ENCODE results near the gene TTC23.
"Not testable (repeated sequence)": the region's sequence is repeated elsewhere in the genome, so short reads cannot be mapped to it uniquely, and the experiment has no call there.

- not testable (repeated sequence) for TF ChIP-seq CTCF (IDR thresholded peaks at IDR 0.05); ZFX (IDR thresholded peaks at IDR 0.05; ENCODE audit: borderline replicate concordance)
Measured at GRCh38 chr15:99234160-99234559, 15.2 kb downstream of the TTC23 start.
